Endodermal cell (in vitro differentiated cells): ENCODE measurements around the gene FHAD1. TPM values are rescaled to one million over a fixed set of nuclear protein-coding genes. Genes with fewer than 3 reads are reported as not detected.

ENCODE experiments used
- DNase-seq: peaks from one replicate; pipeline ENCODE4 v3.0.0-alpha.2; 2017
- H3K27ac ChIP-seq: 2 replicates; pipeline ENCODE4 v1.5.1; 2013; ENCODE audit warnings: mild to moderate bottlenecking, low read depth, low read length, moderate library complexity
- H3K27me3 ChIP-seq: 2 replicates; pipeline ENCODE4 v1.6.1; 2013; ENCODE audit warnings: mild to moderate bottlenecking, low read length, moderate library complexity; ENCODE audit not compliant: insufficient read depth, control insufficient read depth, poor library complexity, severe bottlenecking
- H3K36me3 ChIP-seq: 2 replicates; pipeline ENCODE4 v1.7.0; 2013; ENCODE audit warnings: mild to moderate bottlenecking, low read length, moderate library complexity; ENCODE audit not compliant: control insufficient read depth, insufficient read depth
- H3K4me1 ChIP-seq: one replicate; pipeline ENCODE4 v1.7.0; 2013; ENCODE audit warnings: low read length; ENCODE audit not compliant: control insufficient read depth, insufficient read depth
- H3K4me3 ChIP-seq: 2 replicates; pipeline ENCODE4 v1.5.1; 2013; ENCODE audit warnings: mild to moderate bottlenecking, low read length, moderate library complexity
- H3K9ac ChIP-seq: 2 replicates; pipeline ENCODE4 v1.6.1; 2013; ENCODE audit warnings: mild to moderate bottlenecking, low read length, moderate library complexity; ENCODE audit not compliant: poor library complexity, severe bottlenecking; ENCODE audit errors: extremely low read depth
- H3K9me3 ChIP-seq: 2 replicates; pipeline ENCODE4 v1.6.1; 2013; ENCODE audit warnings: mild to moderate bottlenecking, low read length, moderate library complexity; ENCODE audit not compliant: control insufficient read depth
- H3K27ac Mint-ChIP-seq: 2 replicates; pipeline ENCODE4 v1.8.0; 2020; ENCODE audit warnings: mixed read lengths
- H3K27me3 Mint-ChIP-seq: 2 replicates; pipeline ENCODE4 v1.8.0; 2021; ENCODE audit warnings: mild to moderate bottlenecking, mixed read lengths; ENCODE audit not compliant: insufficient read depth
- H3K36me3 Mint-ChIP-seq: 2 replicates; pipeline ENCODE4 v1.8.0; 2020; ENCODE audit warnings: low read depth, mixed read lengths
- H3K4me1 Mint-ChIP-seq: 2 replicates; pipeline ENCODE4 v1.8.0; 2020; ENCODE audit warnings: mixed read lengths
- H3K4me3 Mint-ChIP-seq: 2 replicates; pipeline ENCODE4 v1.8.0; 2020; ENCODE audit warnings: mild to moderate bottlenecking, moderate library complexity, mixed read lengths
- H3K9me3 Mint-ChIP-seq: 2 replicates; pipeline ENCODE4 v1.8.0; 2020; ENCODE audit warnings: mild to moderate bottlenecking, mixed read lengths
- WGBS, 2 experiments: methylation state at CpG; one replicate each; pipeline versions ENCODE4 v1.1.5 to v1.1.7; 2013; ENCODE audit warnings: missing lambda C conversion rate in 2 of 2, mixed read lengths in 1 of 2; ENCODE audit not compliant: insufficient coverage in 1 of 2, insufficient read length in 1 of 2; 5-methylcytosine and 5-hydroxymethylcytosine counted together
- total RNA-seq, 2 donors: library from RNA; stranded (reverse); fragmentation: NEBNext Ultra II Directional in 1 of 2; extraction: Animal tissue kit (Norgen Biotek cat#: 25700) in 1 of 2; gene quantifications; 2 replicates in 1 of 2; 3 replicates in 1 of 2; pipeline ENCODE4 v1.2.1, GENCODE V29; 2021
- TF ChIP-seq, protein P1 (sequence below): fragments of 200-600 bp; sonication (generic); conservative IDR thresholded peaks from 2 replicates; pipeline ENCODE4 v1.5.0; 2021; ENCODE audit warnings: antibody characterized with exemption, mild to moderate bottlenecking

Gene FHAD1
- total RNA-seq, 2 donors from 2014 or later = 2.9 to 3.6 TPM

GRCh38 chr1:15343729-15344128, 96.7 kb downstream of the FHAD1 start:
- Histone ChIP-seq H3K4me3 (no peak overlapping the region), H3K27ac (no peak overlapping the region), H3K36me3 (no peaks in the 10 kb centered on the region), H3K9ac (no peak overlapping the region), H3K9me3 (no peaks in the 10 kb centered on the region), H3K27me3 (no peaks in the 10 kb centered on the region), H3K4me1 (no peaks in the 10 kb centered on the region)
- H3K27me3 Mint-ChIP-seq = no peaks in the 10 kb centered on the region
- peaks cover 2% of the 10 kb centered on the region for H3K4me1 Mint-ChIP-seq
- no peaks in the 10 kb centered on the region for H3K36me3 Mint-ChIP-seq
- no peak for DNase-seq
- peaks cover 2% of the 10 kb centered on the region for H3K9me3 Mint-ChIP-seq
- 84 to 87% methylated on average over 10 to 11 of the region's 11 CpGs for whole genome bisulfite sequencing, 2 experiments
- H3K4me3 Mint-ChIP-seq = no peak overlapping the region
- no peak overlapping the region for H3K27ac Mint-ChIP-seq
- TF ChIP-seq, protein P1, sequence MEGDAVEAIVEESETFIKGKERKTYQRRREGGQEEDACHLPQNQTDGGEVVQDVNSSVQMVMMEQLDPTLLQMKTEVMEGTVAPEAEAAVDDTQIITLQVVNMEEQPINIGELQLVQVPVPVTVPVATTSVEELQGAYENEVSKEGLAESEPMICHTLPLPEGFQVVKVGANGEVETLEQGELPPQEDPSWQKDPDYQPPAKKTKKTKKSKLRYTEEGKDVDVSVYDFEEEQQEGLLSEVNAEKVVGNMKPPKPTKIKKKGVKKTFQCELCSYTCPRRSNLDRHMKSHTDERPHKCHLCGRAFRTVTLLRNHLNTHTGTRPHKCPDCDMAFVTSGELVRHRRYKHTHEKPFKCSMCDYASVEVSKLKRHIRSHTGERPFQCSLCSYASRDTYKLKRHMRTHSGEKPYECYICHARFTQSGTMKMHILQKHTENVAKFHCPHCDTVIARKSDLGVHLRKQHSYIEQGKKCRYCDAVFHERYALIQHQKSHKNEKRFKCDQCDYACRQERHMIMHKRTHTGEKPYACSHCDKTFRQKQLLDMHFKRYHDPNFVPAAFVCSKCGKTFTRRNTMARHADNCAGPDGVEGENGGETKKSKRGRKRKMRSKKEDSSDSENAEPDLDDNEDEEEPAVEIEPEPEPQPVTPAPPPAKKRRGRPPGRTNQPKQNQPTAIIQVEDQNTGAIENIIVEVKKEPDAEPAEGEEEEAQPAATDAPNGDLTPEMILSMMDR = no peak

GRCh38 chr1:15344380-15344779, 97.4 kb downstream of the FHAD1 start:
- no peaks in the 10 kb centered on the region for H3K27me3 ChIP-seq
- Mint-ChIP-seq H3K4me1 (peaks cover 2% of the 10 kb centered on the region), H3K9me3 (peaks cover 2% of the 10 kb centered on the region), H3K36me3 (no peaks in the 10 kb centered on the region), H3K27me3 (no peaks in the 10 kb centered on the region), H3K27ac (no peak overlapping the region), H3K4me3 (no peak overlapping the region)
- DNase-seq = no peak
- no peak overlapping the region for H3K27ac ChIP-seq
- H3K36me3 ChIP-seq = no peaks in the 10 kb centered on the region
- H3K4me3 ChIP-seq = no peak overlapping the region
- TF ChIP-seq, protein P1 = no peak
- H3K9me3 ChIP-seq = no peaks in the 10 kb centered on the region
- 95% methylated on average over 3 of the region's 3 CpGs; no CpG with 5 or more reads in 1 of the 2 experiments for WGBS, 2 experiments
- no peaks in the 10 kb centered on the region for H3K4me1 ChIP-seq
- no peak overlapping the region for H3K9ac ChIP-seq

DNA sequence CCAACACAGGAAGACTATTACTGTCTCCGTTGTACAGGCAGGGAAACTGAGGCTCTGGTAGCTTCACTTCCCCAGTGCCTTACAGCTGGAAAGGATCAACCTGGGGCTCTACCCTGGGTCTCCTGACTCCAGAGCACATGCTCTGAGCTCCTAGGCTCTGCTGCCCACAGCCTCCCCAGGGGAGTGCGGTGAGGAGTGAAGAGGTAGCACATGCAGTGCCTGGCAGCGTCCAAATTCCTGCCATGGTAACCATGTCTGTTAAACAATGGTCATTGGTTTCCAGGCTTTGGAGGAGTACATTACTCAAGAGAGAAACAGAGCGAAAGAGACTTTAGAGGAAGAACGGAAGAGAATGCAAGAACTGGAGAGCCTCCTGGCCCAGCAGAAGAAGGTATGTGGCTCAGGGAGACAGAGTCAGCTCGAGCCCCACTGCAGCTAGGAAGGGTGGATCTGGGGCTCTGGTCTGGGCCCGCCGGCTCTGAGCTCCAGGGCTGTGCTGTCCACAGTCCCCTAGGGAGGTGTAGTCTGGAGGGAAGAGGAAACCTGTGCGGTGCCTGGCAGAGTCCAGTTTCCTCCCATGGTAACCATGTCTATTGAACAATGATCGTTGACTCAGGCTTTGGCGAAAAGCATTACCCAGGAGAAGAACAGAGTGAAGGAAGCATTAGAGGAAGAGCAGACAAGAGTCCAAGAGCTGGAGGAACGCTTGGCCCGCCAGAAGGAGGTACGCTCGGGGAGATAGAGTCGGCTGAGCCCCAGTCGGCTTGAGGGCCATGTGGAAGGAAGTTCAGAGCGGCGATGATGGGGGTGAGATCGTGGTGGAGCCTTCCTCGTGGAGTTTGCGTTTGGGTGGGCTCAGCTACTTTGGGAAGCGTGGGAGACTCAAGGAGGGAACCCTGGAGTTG, 98.0 kb downstream of the FHAD1 start:
- no peaks in the 10 kb centered on the region for H3K4me1 Mint-ChIP-seq
- H3K4me3 Mint-ChIP-seq = no peak overlapping the region
- H3K4me3 ChIP-seq = no peak overlapping the region
- no peak for DNase-seq
- no peaks in the 10 kb centered on the region for H3K36me3 ChIP-seq
- H3K9ac ChIP-seq = no peak overlapping the region
- 90 to 94% methylated on average over 15 to 23 of the region's 23 CpGs for WGBS, 2 experiments
- H3K27ac ChIP-seq = no peak overlapping the region
- no peaks in the 10 kb centered on the region for H3K27me3 ChIP-seq
- H3K36me3 Mint-ChIP-seq = no peaks in the 10 kb centered on the region
- H3K27ac Mint-ChIP-seq = no peak overlapping the region
- H3K27me3 Mint-ChIP-seq = no peaks in the 10 kb centered on the region
- H3K9me3 ChIP-seq = no peaks in the 10 kb centered on the region
- H3K4me1 ChIP-seq = no peaks in the 10 kb centered on the region
- TF ChIP-seq, protein P1 = no peak
- peaks cover 2% of the 10 kb centered on the region for H3K9me3 Mint-ChIP-seq
